HG02642 (cell line): ENCODE results near the gene TANC2.

Source experiments
- ATAC-seq: cut with Tn5 transposase; IDR thresholded peaks from one replicate; pipeline ENCODE4 v1.9.1; 2021; ENCODE audit warnings: mild to moderate bottlenecking; ENCODE audit not compliant: unreplicated experiment, poor library complexity

Gene TANC2

GRCh38 chr17:62998665-62999393 is 32.8 kb downstream of the TANC2 start:
- ATAC-seq = no peak

GRCh38 chr17:62999736-63000135 is 33.7 kb downstream of the TANC2 start:
- no peak for ATAC-seq

GRCh38 chr17:63001689-63002394 is 35.8 kb downstream of the TANC2 start:
- ATAC-seq = no peak

- no peak for ATAC-seq
Observed at GRCh38 chr17:63002625-63003024, 36.6 kb downstream of the TANC2 start.

- no peak for ATAC-seq
Observed at GRCh38 chr17:63015824-63016223, 49.8 kb downstream of the TANC2 start.
